GM12875 (cell line): ENCODE data around the gene CDK14.

Source experiments
- H3K4me3 ChIP-seq: one replicate; pipeline ENCODE4 v1.5.1; 2011; ENCODE audit warnings: low read depth, low read length, control low read depth
- CTCF ChIP-seq: IDR thresholded peaks from 2 replicates; pipeline ENCODE4 v1.5.1; 2011; ENCODE audit warnings: low read depth, mild to moderate bottlenecking, control low read depth, inconsistent platforms, low read length, moderate library complexity, borderline replicate concordance; ENCODE audit not compliant: insufficient read depth

The CDK14 gene

DNA sequence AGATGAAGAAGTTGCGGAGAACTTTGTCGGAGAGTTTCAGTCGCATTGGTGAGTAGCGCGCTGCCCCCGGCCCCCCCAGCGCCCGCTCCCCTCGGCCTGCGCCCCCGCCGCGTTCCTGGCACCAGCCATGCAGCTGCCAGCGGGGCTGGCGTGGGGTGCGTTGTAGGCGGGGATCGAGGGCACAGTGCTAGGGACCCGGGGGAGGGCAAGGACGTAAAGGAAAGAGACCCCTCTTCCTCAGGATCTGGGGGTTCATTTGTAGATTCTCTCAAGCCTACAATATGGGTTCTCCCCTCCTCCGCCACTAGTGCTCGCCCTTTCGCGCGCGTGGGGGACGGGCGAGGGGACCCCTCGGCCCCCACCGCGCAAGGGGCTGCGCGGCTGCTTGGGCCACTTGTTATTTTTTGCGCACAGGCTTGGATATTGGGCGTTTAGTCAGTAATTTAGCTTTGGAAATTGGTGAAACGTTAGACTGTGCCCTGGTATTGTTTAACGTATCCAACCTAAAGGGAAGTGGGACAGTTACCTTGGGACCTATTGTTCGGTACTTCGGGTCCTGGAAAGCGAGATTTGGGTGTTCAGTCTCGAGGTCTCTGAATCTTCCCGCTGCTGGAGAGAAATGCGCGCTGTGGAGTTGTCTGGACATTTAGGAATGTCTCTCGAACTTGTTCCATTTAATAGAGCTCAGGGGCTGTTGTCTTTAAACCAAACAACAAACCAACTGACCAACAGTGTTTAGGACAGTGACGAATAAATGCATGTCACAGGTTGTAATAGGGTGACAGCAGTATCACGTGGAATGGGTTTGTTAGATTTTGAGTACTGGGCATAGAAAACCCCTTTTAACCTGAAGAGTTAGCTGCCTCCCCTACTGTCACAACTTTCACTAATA, 796 bp downstream of the CDK14 start:
- H3K4me3 ChIP-seq, result peak overlapping the region; percentile 87
- TF ChIP-seq CTCF, result no peak

DNA sequence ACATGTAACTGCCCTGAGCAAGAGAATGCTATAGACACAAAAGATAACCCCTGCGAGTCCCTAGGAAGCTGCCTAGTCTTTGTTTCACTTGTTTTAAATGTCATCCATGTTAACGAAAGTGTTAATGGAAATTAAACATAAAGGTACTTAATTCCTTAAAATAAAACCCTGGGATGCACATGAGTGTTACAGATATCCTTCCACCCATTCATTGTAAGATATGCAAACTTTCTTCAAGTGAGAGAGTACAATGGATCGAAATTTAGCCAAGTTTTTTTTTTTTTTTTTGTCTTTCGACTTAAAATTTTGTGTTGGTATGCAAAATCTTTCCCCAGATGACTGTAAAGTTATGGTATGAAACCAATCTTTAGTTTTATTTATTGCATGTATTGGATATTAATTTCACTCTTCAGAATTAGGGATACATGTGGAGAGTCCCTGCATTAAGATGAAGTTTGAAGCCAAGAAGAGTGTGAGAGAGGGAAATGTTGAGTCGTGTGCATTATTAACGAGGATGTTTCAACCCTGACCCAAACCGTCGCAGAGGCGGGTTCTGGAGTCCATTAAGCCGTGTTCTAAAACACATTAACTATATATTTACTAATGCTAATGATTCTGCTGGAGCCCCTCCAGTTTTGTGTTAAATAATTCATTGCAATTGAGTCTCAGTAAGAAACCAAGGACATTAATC, 1.6 kb downstream of the CDK14 start:
- H3K4me3 ChIP-seq, result peak overlapping the region; percentile 87
- TF ChIP-seq CTCF, result no peak

GRCh38 chr7:90599038-90599437, 2.9 kb downstream of the CDK14 start:
- no peak for TF ChIP-seq CTCF
- H3K4me3 ChIP-seq, result no peak overlapping the region

DNA sequence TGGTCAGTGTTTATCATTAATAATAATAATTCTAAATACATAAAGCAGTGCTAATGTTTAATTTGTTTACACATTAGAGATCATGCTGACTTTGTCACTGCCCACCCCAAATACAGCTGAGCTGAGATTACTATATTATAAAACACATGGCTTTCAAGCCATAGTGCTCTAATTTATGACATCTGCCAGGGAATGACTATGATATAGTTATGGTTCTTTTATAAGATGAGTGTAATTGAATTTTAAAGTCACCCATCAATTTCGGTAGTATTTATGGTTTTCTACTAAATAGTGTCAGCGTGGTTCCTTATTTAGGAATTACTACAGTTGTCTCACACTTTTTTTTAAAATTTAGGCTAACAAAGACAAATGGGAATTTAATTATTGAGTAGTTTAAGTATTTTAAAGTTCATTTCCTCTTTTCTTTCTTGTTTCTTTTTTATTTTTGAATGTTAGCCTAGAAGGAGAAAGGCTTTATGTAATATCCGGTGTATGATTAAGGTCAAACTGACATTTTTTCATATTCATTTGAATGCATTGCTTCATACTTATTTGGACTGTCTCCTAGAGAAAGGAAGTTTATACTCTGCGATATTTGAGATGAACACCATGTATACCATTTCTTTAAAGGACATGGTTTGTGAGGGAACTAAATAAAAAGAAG, 3.9 kb downstream of the CDK14 start:
- H3K4me3 ChIP-seq, result no peak overlapping the region

DNA sequence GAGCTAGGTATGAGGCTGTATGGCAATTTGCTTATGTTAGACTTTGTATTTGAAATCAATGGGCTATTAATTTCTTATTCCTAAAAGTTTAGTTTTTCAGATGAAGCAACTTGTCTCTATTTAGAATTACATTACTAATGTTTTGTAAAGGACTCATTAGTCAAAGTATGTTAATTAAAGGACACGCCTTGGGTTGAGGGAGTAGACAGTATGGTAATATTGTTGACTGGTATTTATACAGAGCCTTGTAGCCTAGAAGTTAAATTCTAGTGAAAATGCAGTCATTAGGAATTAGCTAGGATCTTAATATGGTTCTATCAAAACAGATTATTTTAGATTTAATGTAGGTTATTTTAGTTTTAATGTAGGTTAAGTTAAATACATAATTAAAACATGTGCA, 6.2 kb downstream of the CDK14 start:
- H3K4me3 ChIP-seq, result no peak overlapping the region
- no peak for TF ChIP-seq CTCF

More for the DNA sequence above, 3.9 kb downstream of the CDK14 start:
- TF ChIP-seq CTCF, result no peak

GRCh38 chr7:90603346-90603745, 7.2 kb downstream of the CDK14 start:
- no peak overlapping the region for H3K4me3 ChIP-seq
- TF ChIP-seq CTCF, result no peak
